ENCODE measurements around the gene SOD2.

- TF ChIP-seq CTCF (IDR thresholded peaks at IDR 0.05) (no peak), ZFX (IDR thresholded peaks at IDR 0.05; ENCODE audit: borderline replicate concordance) (no peak)
These were observed 35.5 kb upstream of the SOD2 start for GRCh38 chr6:159728531-159728964.

Measured in 22Rv1 (cell line).